HEK293T (cell line): ENCODE data around the gene CYP26C1.

Source experiments
- CTCF ChIA-PET: fragments of 350-600 bp; formaldehyde crosslinking; extraction: SDS; loops from one replicate; lab custom pipeline; 2021; ENCODE audit warnings: antibody characterized with exemption, inconsistent platforms; lab: Yijun Ruan, JAX
- POLR2A ChIA-PET: fragments of 350-600 bp; formaldehyde crosslinking; extraction: SDS; loops from one replicate; lab custom pipeline; 2020; ENCODE audit warnings: antibody characterized with exemption, inconsistent platforms; lab: Yijun Ruan, JAX
- DNase-seq: peaks from one replicate; pipeline ENCODE4 v3.0.0; 2012; ENCODE audit warnings: mixed read lengths; ENCODE audit errors: extremely low spot score
- ARNT ChIP-seq: fragments of 450-650 bp; IDR thresholded peaks from 2 replicates; pipeline ENCODE4 v1.6.1; 2017; ENCODE audit warnings: mild to moderate bottlenecking
- BHLHE40 ChIP-seq: fragments of 450-650 bp; IDR thresholded peaks from 2 replicates; pipeline ENCODE4 v1.6.1; 2016; ENCODE audit warnings: mild to moderate bottlenecking, moderate library complexity, borderline replicate concordance
- CTBP1 ChIP-seq: fragments of 450-650 bp; IDR thresholded peaks from 2 replicates; pipeline ENCODE4 v1.6.1; 2016; ENCODE audit warnings: borderline replicate concordance
- ELF4 ChIP-seq: fragments of 450-650 bp; IDR thresholded peaks from 2 replicates; pipeline ENCODE4 v1.6.1; 2017; ENCODE audit warnings: antibody characterized with exemption
- FOXA1 ChIP-seq: fragments of 450-650 bp; IDR thresholded peaks from 2 replicates; pipeline ENCODE4 v1.6.1; 2016; ENCODE audit warnings: mild to moderate bottlenecking
- FOXK2 ChIP-seq: fragments of 450-650 bp; IDR thresholded peaks from 2 replicates; pipeline ENCODE4 v1.6.1; 2016; ENCODE audit warnings: mild to moderate bottlenecking
- FOXM1 ChIP-seq: fragments of 450-650 bp; IDR thresholded peaks from 2 replicates; pipeline ENCODE4 v1.6.1; 2017; ENCODE audit warnings: mild to moderate bottlenecking, borderline replicate concordance
- HDGF ChIP-seq: fragments of 450-650 bp; IDR thresholded peaks from 2 replicates; pipeline ENCODE4 v1.6.1; 2017; ENCODE audit warnings: antibody characterized with exemption, borderline replicate concordance
- L3MBTL2 ChIP-seq: fragments of 450-650 bp; conservative IDR thresholded peaks from 2 replicates; pipeline ENCODE4 v1.6.1; 2016; ENCODE audit warnings: mild to moderate bottlenecking
- LEF1 ChIP-seq: fragments of 450-650 bp; IDR thresholded peaks from 2 replicates; pipeline ENCODE4 v1.6.1; 2017; ENCODE audit warnings: mild to moderate bottlenecking, borderline replicate concordance
- NFRKB ChIP-seq: fragments of 450-650 bp; IDR thresholded peaks from 2 replicates; pipeline ENCODE4 v1.6.1; 2016; ENCODE audit warnings: mild to moderate bottlenecking, moderate library complexity
- SP1 ChIP-seq: fragments of 450-650 bp; IDR thresholded peaks from 2 replicates; pipeline ENCODE4 v1.6.1; 2017
- SUZ12 ChIP-seq: fragments of 450-650 bp; IDR thresholded peaks from 2 replicates; pipeline ENCODE4 v1.6.1; 2016; ENCODE audit warnings: mild to moderate bottlenecking
- TARDBP ChIP-seq: fragments of 450-650 bp; IDR thresholded peaks from 2 replicates; pipeline ENCODE4 v1.6.1; 2016
- ZNF384 ChIP-seq: fragments of 450-650 bp; IDR thresholded peaks from 2 replicates; pipeline ENCODE4 v1.6.1; 2016
- TF ChIP-seq, protein P1 (sequence below): fragments of 450-650 bp; IDR thresholded peaks from 2 replicates; pipeline ENCODE4 v1.6.1; 2016

The CYP26C1 gene

DNA sequence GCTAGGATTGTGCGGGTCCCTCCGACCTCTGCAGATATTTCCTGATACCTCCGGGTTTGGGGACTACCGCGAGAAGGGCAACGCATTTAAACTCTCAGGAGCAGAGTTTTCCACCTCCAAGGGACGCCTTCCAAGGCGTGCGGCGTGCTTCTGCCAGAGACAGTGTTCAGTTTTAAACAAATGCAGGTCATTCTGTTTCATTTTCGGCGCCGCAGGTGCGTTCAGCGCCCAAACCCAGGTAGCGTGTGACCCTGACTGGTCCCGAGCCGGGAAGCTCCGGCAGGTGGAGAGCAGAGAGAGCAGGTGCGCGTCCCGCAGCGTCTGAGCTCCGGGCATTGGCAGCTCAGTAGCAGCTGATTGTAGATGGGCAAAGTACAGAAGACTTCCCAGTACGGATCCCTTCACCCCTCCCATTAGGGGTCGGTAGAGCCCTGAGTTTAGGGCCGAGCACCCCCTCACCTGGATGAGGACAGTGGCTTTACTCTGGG, 11.7 kb downstream of the CYP26C1 start:
- TF ChIP-seq SP1: no peak
- no peak for TF ChIP-seq SUZ12
- TF ChIP-seq, protein P1, sequence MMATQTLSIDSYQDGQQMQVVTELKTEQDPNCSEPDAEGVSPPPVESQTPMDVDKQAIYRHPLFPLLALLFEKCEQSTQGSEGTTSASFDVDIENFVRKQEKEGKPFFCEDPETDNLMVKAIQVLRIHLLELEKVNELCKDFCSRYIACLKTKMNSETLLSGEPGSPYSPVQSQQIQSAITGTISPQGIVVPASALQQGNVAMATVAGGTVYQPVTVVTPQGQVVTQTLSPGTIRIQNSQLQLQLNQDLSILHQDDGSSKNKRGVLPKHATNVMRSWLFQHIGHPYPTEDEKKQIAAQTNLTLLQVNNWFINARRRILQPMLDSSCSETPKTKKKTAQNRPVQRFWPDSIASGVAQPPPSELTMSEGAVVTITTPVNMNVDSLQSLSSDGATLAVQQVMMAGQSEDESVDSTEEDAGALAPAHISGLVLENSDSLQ: no peak
- TF ChIP-seq HDGF: no peak
- TF ChIP-seq TARDBP: no peak
- TF ChIP-seq ZNF384: no peak
- no peak for TF ChIP-seq FOXK2
- no peak for TF ChIP-seq L3MBTL2
- no peak for TF ChIP-seq ARNT
- TF ChIP-seq BHLHE40: no peak
- TF ChIP-seq ELF4: no peak
- TF ChIP-seq CTBP1: no peak
- TF ChIP-seq NFRKB: no peak
- no peak for TF ChIP-seq FOXA1
- TF ChIP-seq LEF1: no peak
- TF ChIP-seq FOXM1: no peak
- no peak for DNase-seq
- POLR2A ChIA-PET: no interaction called here
- CTCF ChIA-PET: interaction anchor here (1.0 kb wide), 1 partner anchor 43 kb away, joined by 3 read pairs; no protein-coding TSS in a partner anchor

DNA sequence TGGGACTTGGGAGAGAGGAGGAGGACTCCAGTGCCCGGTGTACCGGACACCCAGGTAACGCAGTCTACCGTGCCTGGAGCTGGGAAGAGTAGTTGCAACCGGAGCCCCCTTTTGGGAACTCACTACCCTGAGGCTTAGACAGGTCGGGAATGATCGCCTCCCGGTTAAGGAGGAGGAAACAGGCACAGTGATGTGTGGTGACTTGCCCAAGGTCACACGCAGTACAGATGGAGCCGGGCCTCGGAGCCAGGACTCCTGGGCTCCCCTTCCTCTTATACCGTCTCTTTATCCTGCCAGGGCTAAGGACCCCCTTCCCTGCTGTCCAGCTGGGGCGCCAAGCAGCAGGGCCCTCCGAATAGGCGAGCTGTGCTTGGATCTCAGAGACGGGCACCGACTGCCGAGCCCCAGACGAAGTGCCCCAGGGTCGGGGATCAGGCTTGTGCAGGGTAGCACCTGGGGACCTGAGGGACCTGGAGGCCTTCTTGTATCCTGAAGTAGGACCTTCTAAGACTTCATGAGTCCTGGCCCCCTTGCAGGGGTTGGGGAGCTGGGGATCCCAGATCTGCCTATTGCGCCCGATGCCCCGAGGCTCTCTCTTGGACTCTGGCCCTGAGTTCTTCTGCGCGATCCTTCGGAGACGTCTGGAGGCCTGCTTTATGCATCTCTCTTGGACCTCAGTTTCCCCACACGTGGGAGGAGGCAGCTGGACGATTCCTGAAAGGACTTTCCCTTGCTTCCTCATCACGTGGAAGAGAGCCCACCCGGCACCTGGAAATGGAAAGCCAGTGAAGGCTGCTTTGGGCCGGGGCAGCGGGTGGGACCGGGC, 12.3 kb downstream of the CYP26C1 start:
- no peak for TF ChIP-seq L3MBTL2
- no peak for TF ChIP-seq FOXK2
- TF ChIP-seq LEF1: no peak
- no peak for TF ChIP-seq SP1
- no peak for TF ChIP-seq FOXA1
- no peak for TF ChIP-seq SUZ12
- TF ChIP-seq, protein P1: no peak
- TF ChIP-seq ARNT: no peak
- TF ChIP-seq BHLHE40: no peak
- no peak for TF ChIP-seq NFRKB
- no peak for TF ChIP-seq ZNF384
- TF ChIP-seq ELF4: no peak
- no peak for TF ChIP-seq CTBP1
- no peak for TF ChIP-seq TARDBP
- no peak for TF ChIP-seq FOXM1
- ChIA-PET CTCF (interaction anchor here (0.7 to 1.0 kb wide), 2 partner anchors 19 to 43 kb away, joined by 3 to 5 read pairs; no protein-coding TSS in a partner anchor), POLR2A (interaction anchor here (1.4 kb wide), 1 partner anchor 20 kb away, joined by 4 read pairs; no protein-coding TSS in a partner anchor)
- no peak for DNase-seq

DNA sequence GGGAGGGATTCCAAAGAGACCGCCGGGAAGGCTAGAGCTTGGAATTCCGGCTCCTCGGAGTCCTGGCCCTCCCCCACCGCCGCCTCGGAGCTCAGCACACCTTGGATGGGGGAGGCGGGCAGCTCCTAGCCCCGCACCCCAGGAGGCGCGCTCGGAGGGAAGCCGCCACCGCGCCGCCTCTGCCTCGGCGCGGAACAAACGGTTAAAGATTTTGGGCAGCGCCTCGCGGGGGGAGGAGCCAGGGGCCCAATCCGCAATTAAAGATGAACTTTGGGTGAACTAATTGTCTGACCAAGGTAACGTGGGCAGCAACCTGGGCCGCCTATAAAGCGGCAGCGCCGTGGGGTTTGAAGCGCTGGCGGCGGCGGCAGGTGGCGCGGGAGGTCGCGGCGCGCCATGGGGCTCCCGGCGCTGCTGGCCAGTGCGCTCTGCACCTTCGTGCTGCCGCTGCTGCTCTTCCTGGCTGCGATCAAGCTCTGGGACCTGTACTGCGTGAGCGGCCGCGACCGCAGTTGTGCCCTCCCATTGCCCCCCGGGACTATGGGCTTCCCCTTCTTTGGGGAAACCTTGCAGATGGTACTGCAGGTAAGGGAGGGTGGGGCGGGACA, 13.0 kb downstream of the CYP26C1 start, which contains the start of gene CYP26A1:
CYP26A1 (plus strand) TSS at position 355 of the 608 bp plus-strand sequence; CDS start at position 397, 42 bp downstream.
- TF ChIP-seq L3MBTL2 (peak; percentile 34; the same call in 1 of the 2 replicates), ZNF384 (no peak)
- peak; percentile 65 for DNase-seq
- ChIA-PET POLR2A (interaction anchor here (1.4 kb wide), 1 partner anchor 21 kb away, joined by 4 read pairs; no protein-coding TSS in a partner anchor), CTCF (interaction anchor here (0.7 kb wide), 1 partner anchor 18 kb away, joined by 5 read pairs; no protein-coding TSS in a partner anchor)

DNA sequence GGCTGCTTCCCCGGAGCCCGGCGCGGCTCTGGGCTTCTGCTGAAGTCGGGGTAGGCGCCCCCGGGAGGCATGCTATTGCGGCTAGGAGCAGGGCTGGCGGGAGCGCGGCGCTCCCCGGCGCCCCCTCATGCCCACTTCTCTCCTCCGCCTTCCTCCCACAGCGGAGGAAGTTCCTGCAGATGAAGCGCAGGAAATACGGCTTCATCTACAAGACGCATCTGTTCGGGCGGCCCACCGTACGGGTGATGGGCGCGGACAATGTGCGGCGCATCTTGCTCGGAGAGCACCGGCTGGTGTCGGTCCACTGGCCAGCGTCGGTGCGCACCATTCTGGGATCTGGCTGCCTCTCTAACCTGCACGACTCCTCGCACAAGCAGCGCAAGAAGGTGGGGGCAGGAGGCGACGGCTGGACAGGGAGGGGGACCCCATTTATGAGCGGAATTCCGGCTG, 13.6 kb downstream of the CYP26C1 start:
- CTCF ChIA-PET: no interaction called here
- POLR2A ChIA-PET: interaction anchor here (1.4 kb wide), 1 partner anchor 21 kb away, joined by 4 read pairs; no protein-coding TSS in a partner anchor

DNA sequence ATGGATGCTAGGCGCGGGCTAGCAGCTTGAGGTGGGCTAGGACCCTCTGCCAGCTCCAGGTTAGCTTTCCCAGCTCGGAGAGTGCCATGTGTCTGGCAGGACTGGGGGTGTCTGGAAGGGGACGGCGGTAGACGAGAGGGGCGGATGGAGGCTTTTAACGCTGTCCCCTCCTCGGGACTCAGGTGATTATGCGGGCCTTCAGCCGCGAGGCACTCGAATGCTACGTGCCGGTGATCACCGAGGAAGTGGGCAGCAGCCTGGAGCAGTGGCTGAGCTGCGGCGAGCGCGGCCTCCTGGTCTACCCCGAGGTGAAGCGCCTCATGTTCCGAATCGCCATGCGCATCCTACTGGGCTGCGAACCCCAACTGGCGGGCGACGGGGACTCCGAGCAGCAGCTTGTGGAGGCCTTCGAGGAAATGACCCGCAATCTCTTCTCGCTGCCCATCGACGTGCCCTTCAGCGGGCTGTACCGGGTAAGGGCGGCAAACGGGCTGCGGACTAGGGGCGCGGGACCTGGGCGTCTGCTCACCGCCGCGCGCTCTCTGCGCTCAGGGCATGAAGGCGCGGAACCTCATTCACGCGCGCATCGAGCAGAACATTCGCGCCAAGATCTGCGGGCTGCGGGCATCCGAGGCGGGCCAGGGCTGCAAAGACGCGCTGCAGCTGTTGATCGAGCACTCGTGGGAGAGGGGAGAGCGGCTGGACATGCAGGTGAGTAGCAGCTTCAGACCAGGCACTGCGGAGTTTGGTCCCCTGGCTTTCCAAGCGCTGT, 14.2 kb downstream of the CYP26C1 start:
- ChIA-PET CTCF (no interaction called here), POLR2A (no interaction called here)
- TF ChIP-seq SUZ12 (no peak), TARDBP (no peak), CTBP1 (no peak), ARNT (no peak), NFRKB (no peak), FOXK2 (no peak), LEF1 (no peak), BHLHE40 (no peak), ZNF384 (no peak), HDGF (no peak), FOXA1 (no peak), ELF4 (no peak), FOXM1 (no peak), L3MBTL2 (no peak), SP1 (no peak)
- TF ChIP-seq, protein P1: no peak
- DNase-seq: no peak

More for the DNA sequence above, 13.6 kb downstream of the CYP26C1 start:
- TF ChIP-seq SUZ12: no peak
- no peak for TF ChIP-seq SP1
- no peak for TF ChIP-seq LEF1
- no peak for TF ChIP-seq BHLHE40
- no peak for TF ChIP-seq FOXK2
- no peak for TF ChIP-seq ELF4
- TF ChIP-seq, protein P1: no peak
- TF ChIP-seq TARDBP: no peak
- TF ChIP-seq ZNF384: no peak
- TF ChIP-seq CTBP1: no peak
- no peak for TF ChIP-seq L3MBTL2
- TF ChIP-seq ARNT: no peak
- TF ChIP-seq FOXM1: no peak
- DNase-seq: peak; percentile 62
